ENCODE results near the gene PSMB5. TPM values are rescaled to one million over a fixed set of nuclear protein-coding genes. Genes with fewer than 3 reads are reported as not detected.

Gene PSMB5
- total RNA-seq, 3 donors from 2014 or later (not counting 1 experiment from before 2014, with no cell fraction given), result 15.7 to 19.1 (median 16.4) TPM

DNA sequence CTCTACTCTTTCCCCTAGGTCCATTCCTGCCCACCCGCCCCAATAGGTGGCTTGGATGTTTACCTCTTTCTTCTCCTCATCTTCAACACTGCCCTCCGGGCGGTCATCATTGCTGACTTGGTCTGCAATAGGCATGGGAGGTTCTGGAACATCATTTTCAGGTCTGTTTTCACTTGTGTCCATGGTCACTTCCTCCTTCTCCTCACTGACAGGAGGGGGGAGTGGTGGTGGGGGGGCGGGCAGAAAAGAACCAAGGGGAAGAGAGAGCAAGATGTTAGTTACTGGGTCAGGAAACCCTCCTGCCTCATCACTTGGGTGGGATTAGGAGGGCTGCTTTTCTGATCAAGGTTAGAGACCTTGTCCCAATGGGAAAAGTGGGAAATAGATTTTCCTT lies 34.7 kb upstream of the PSMB5 start:
- no peaks in the 10 kb centered on the region for H3K36me3 Mint-ChIP-seq
- H3K27me3 Mint-ChIP-seq (ENCODE audit: low read depth in 2 of 2), result no peaks in the 10 kb centered on the region
- no peak overlapping the region for H3K27ac ChIP-seq (ENCODE audit: low read length)
- DNase-seq, result no peak
- H3K4me1 Mint-ChIP-seq, result peaks cover 27 to 41% of the 10 kb centered on the region in 2 donors
- H3K4me1 ChIP-seq (ENCODE audit: control insufficient read depth, insufficient read depth, low read length), result peaks cover 29% of the 10 kb centered on the region
- no peak for ATAC-seq
- H3K4me3 Mint-ChIP-seq, result no peak overlapping the region
- H3K27me3 ChIP-seq (ENCODE audit: control insufficient read depth, insufficient read depth, low read length), result no peaks in the 10 kb centered on the region
- no peak overlapping the region for H3K4me3 ChIP-seq (ENCODE audit: low read length)
- 88% methylated on average over 1 of the region's 4 CpGs for WGBS (ENCODE audit: insufficient coverage)
- TF ChIP-seq, protein P1, sequence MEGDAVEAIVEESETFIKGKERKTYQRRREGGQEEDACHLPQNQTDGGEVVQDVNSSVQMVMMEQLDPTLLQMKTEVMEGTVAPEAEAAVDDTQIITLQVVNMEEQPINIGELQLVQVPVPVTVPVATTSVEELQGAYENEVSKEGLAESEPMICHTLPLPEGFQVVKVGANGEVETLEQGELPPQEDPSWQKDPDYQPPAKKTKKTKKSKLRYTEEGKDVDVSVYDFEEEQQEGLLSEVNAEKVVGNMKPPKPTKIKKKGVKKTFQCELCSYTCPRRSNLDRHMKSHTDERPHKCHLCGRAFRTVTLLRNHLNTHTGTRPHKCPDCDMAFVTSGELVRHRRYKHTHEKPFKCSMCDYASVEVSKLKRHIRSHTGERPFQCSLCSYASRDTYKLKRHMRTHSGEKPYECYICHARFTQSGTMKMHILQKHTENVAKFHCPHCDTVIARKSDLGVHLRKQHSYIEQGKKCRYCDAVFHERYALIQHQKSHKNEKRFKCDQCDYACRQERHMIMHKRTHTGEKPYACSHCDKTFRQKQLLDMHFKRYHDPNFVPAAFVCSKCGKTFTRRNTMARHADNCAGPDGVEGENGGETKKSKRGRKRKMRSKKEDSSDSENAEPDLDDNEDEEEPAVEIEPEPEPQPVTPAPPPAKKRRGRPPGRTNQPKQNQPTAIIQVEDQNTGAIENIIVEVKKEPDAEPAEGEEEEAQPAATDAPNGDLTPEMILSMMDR (IDR thresholded peaks at IDR 0.05), result no peak
- intact Hi-C loops (cut with micrococcal nuclease), result loop anchor here (1.0 kb wide), 1 partner anchor 40 kb away; no protein-coding TSS in a partner anchor
- peaks cover 54% of the 10 kb centered on the region for H3K36me3 ChIP-seq (ENCODE audit: control insufficient read depth, insufficient read depth, low read length)
- H3K9me3 ChIP-seq (ENCODE audit: control insufficient read depth, insufficient read depth, low read length), result no peaks in the 10 kb centered on the region
- H3K9me3 Mint-ChIP-seq, result no peaks in the 10 kb centered on the region
- peak overlapping the region; percentile 72 to 78 for H3K27ac Mint-ChIP-seq

DNA sequence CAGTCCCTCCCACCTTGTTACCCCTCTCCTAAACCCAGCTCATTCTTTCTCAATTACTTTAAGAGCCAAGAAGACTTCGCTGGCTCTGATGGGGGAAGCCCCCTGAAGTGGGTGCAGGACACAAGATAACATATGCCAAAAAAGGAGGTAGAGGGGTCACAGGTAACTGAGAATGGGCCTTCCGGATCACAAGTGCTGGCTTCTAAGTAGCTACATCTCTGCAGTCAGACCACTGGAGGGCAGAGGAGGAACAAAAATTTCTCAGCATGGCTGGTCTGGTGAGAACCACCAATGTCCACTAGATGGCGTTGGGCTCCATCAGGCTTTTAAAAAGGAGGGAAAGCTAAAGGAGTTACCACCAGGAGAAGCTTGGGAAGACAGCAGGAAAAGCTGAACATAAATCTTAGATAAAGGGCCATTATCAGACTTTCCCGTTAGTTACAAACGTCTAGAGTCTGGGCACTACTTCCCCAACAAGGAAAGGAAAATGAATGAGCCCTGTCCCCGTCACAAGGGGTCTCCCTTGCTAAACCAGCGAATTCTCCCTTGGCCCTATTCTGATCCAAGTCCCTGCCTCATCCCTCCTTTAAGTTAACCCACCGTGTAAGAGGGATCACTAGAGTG lies 34.2 kb upstream of the PSMB5 start:
- Histone ChIP-seq H3K27ac (ENCODE audit: low read length) (no peak overlapping the region), H3K36me3 (ENCODE audit: control insufficient read depth, insufficient read depth, low read length) (peaks cover 55% of the 10 kb centered on the region), H3K4me1 (ENCODE audit: control insufficient read depth, insufficient read depth, low read length) (peaks cover 29% of the 10 kb centered on the region), H3K9me3 (ENCODE audit: control insufficient read depth, insufficient read depth, low read length) (no peaks in the 10 kb centered on the region), H3K27me3 (ENCODE audit: control insufficient read depth, insufficient read depth, low read length) (no peaks in the 10 kb centered on the region), H3K4me3 (ENCODE audit: low read length) (no peak overlapping the region)
- peak overlapping the region; percentile 72 to 78 for H3K27ac Mint-ChIP-seq
- peak overlapping the region; percentile 37 for H3K4me3 Mint-ChIP-seq
- 40% methylated on average over 8 of the region's 8 CpGs for whole genome bisulfite sequencing (ENCODE audit: insufficient coverage)
- no peaks in the 10 kb centered on the region for H3K9me3 Mint-ChIP-seq
- DNase-seq (peak; percentile 55 to 91), ATAC-seq (peak; percentile 82 to 92 (median 84))
- H3K36me3 Mint-ChIP-seq, result peaks cover 1% of the 10 kb centered on the region
- H3K27me3 Mint-ChIP-seq (ENCODE audit: low read depth in 2 of 2), result no peaks in the 10 kb centered on the region
- intact Hi-C loops (cut with micrococcal nuclease), result loop anchor here (1.0 kb wide), 1 partner anchor 40 kb away; no protein-coding TSS in a partner anchor
- TF ChIP-seq, protein P1 (IDR thresholded peaks at IDR 0.05), result peak; percentile 99
- H3K4me1 Mint-ChIP-seq, result peaks cover 27 to 41% of the 10 kb centered on the region in 2 donors

DNA sequence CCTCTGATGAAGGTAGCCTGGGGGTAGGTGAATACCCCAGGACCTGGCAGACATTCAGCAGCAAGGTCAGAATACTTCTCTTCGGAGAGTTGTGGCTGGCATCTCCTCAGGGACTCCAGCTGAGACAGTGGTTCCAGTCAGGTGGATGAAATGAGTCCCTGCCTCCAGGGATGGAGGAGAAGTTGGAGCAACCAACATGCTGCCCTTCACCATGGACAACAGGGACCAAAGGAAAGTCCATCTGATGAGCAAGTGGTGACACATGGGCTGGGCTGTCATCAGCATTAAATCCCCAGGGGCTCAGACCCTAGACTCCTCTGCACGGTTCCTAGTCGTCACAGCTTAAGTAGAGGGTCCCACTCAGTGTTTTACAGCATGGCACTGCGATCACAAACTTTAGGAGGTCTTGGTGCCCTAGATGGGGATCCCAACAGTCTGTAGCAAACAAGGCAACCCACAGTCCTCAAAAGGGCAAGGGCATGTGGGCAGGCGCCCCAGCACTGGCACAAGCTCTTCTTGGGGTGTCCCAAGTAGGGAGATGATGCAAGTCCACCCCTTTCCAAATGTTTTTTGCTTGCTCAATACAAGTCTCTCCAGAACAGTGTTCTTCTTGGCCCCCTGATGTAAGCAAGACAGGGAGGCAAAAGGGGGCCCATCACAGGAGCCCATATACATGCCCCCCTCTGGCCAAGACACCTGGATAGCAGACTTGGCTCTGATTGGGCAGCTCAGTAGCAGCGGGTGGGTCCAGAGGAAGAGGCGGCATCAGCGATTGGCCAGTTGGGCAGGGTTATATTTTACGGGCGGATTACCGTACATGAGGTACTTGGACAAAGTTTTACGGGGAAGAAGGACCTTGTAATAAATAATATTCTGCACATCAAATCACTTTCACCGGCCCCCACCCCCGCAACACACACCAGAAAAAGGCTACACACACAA lies 33.4 kb upstream of the PSMB5 start:
- Mint-ChIP-seq H3K27ac (peak overlapping the region; percentile 72 to 78), H3K4me3 (no peak overlapping the region), H3K4me1 (peaks cover 27 to 41% of the 10 kb centered on the region in 2 donors), H3K36me3 (peaks cover 9% of the 10 kb centered on the region), H3K9me3 (no peaks in the 10 kb centered on the region), H3K27me3 (ENCODE audit: low read depth in 2 of 2) (no peaks in the 10 kb centered on the region)
- Histone ChIP-seq H3K4me3 (ENCODE audit: low read length) (no peak overlapping the region), H3K4me1 (ENCODE audit: control insufficient read depth, insufficient read depth, low read length) (peaks cover 29% of the 10 kb centered on the region), H3K27ac (ENCODE audit: low read length) (no peak overlapping the region), H3K27me3 (ENCODE audit: control insufficient read depth, insufficient read depth, low read length) (no peaks in the 10 kb centered on the region), H3K36me3 (ENCODE audit: control insufficient read depth, insufficient read depth, low read length) (peaks cover 63% of the 10 kb centered on the region), H3K9me3 (ENCODE audit: control insufficient read depth, insufficient read depth, low read length) (no peaks in the 10 kb centered on the region)
- intact Hi-C loops (cut with micrococcal nuclease), result no loop called here
- ATAC-seq (peak in 1 of 3 donors; percentile 2), DNase-seq (no peak)
- TF ChIP-seq, protein P1 (IDR thresholded peaks at IDR 0.05), result no peak
- WGBS (ENCODE audit: insufficient coverage), result 93% methylated on average over 14 of the region's 14 CpGs
